Thoracic aorta (tissue), 2 donors: ENCODE measurements around the gene ALDH1A3. TPM values are rescaled to one million over a fixed set of nuclear protein-coding genes. Genes with fewer than 3 reads are reported as not detected.

ENCODE experiments used
- ATAC-seq: fragments of 150-250 bp; one replicate; pipeline ENCODE4 v1.8.0; 2017; ENCODE audit warnings: low read depth; ENCODE audit not compliant: insufficient number of reproducible peaks, low FRiP score
- DNase-seq: peaks from one replicate; pipeline ENCODE4 v3.0.0-alpha.2; 2020; ENCODE audit warnings: low spot score
- H3K27ac ChIP-seq, 2 donors: fragments of 200-600 bp; sonication (generic); 1 replicate in 1 of 2; 2 replicates in 1 of 2; pipeline ENCODE4 v1.5.1; 2016; ENCODE audit warnings: mild to moderate bottlenecking in 2 of 2, moderate library complexity in 2 of 2
- H3K27me3 ChIP-seq: fragments of 200-600 bp; sonication (generic); replicated peaks from 2 replicates; pipeline ENCODE4 v1.6.0; 2016; ENCODE audit warnings: mild to moderate bottlenecking; ENCODE audit not compliant: insufficient read depth
- H3K36me3 ChIP-seq: fragments of 200-600 bp; sonication (generic); one replicate; pipeline ENCODE4 v1.5.1; 2016
- H3K4me1 ChIP-seq, 2 donors: fragments of 200-600 bp; sonication (generic); 1 replicate in 1 of 2; 2 replicates in 1 of 2; pipeline versions ENCODE4 v1.5.1 to v1.6.0; 2016; ENCODE audit warnings: low read depth in 2 of 2, mild to moderate bottlenecking in 1 of 2; ENCODE audit not compliant: control insufficient read depth in 1 of 2
- H3K4me3 ChIP-seq: fragments of 200-600 bp; sonication (generic); 2 replicates; pipeline ENCODE4 v1.5.1; 2016; ENCODE audit warnings: mild to moderate bottlenecking
- H3K9me3 ChIP-seq: fragments of 200-600 bp; sonication (generic); 2 replicates; pipeline ENCODE4 v1.5.1; 2016
- CTCF ChIP-seq: fragments of 200-600 bp; sonication (generic); IDR thresholded peaks from one replicate; pipeline ENCODE4 v1.5.1; 2019; ENCODE audit warnings: antibody characterized with exemption
- total RNA-seq, 2 donors: library from RNA; depleted of rRNA; stranded (reverse); fragments of >200 nt; gene quantifications; one replicate each; pipeline versions ENCODE4 v1.1.0 to v1.2.3, GENCODE V29; 2016

The ALDH1A3 gene
- total RNA-seq, 2 donors from 2014 or later, result 3.2 to 21.8 TPM

- no peak overlapping the region for H3K4me3 ChIP-seq
- DNase-seq, result no peak
- no peak overlapping the region for H3K27ac ChIP-seq
- H3K4me1 ChIP-seq, result no peaks in the 10 kb centered on the region
- H3K9me3 ChIP-seq, result no peaks in the 10 kb centered on the region
- TF ChIP-seq CTCF, result no peak
- H3K27me3 ChIP-seq, result no peaks in the 10 kb centered on the region
- H3K36me3 ChIP-seq, result no peaks in the 10 kb centered on the region
- ATAC-seq, result no peak
Measured at GRCh38 chr15:100934166-100934565, 54.5 kb downstream of the ALDH1A3 start.

GRCh38 chr15:100934726-100935125, 55.1 kb downstream of the ALDH1A3 start:
- Histone ChIP-seq H3K36me3 (no peaks in the 10 kb centered on the region), H3K27ac (no peak overlapping the region), H3K27me3 (no peaks in the 10 kb centered on the region), H3K4me1 (no peaks in the 10 kb centered on the region), H3K4me3 (no peak overlapping the region), H3K9me3 (no peaks in the 10 kb centered on the region)
- ATAC-seq (no peak), DNase-seq (no peak)
- TF ChIP-seq CTCF, result no peak

- H3K4me1 ChIP-seq, result no peaks in the 10 kb centered on the region
- ATAC-seq, result no peak
- TF ChIP-seq CTCF, result no peak
- H3K4me3 ChIP-seq, result no peak overlapping the region
- H3K27me3 ChIP-seq, result no peaks in the 10 kb centered on the region
- no peak overlapping the region for H3K27ac ChIP-seq
- no peak for DNase-seq
- no peaks in the 10 kb centered on the region for H3K36me3 ChIP-seq
- no peaks in the 10 kb centered on the region for H3K9me3 ChIP-seq
Measured at GRCh38 chr15:100937171-100937570, 57.5 kb downstream of the ALDH1A3 start.

- H3K4me1 ChIP-seq, result peaks cover 8 to 19% of the 10 kb centered on the region in 2 donors
- no peak for TF ChIP-seq CTCF
- ATAC-seq (no peak), DNase-seq (no peak)
- no peak overlapping the region for H3K4me3 ChIP-seq
- H3K27ac ChIP-seq, result no peak overlapping the region
- no peaks in the 10 kb centered on the region for H3K36me3 ChIP-seq
- H3K27me3 ChIP-seq, result no peaks in the 10 kb centered on the region
- H3K9me3 ChIP-seq, result no peaks in the 10 kb centered on the region
Measured at GRCh38 chr15:100939791-100940190, 60.2 kb downstream of the ALDH1A3 start.

GRCh38 chr15:100940767-100941379, 61.2 kb downstream of the ALDH1A3 start:
- H3K4me3 ChIP-seq, result no peak overlapping the region
- peaks cover 8 to 19% of the 10 kb centered on the region in 2 donors for H3K4me1 ChIP-seq
- ATAC-seq (no peak), DNase-seq (no peak)
- no peak for TF ChIP-seq CTCF
- no peak overlapping the region for H3K27ac ChIP-seq
- H3K36me3 ChIP-seq, result no peaks in the 10 kb centered on the region
- no peaks in the 10 kb centered on the region for H3K27me3 ChIP-seq
- H3K9me3 ChIP-seq, result no peaks in the 10 kb centered on the region
